ENCODE data around the gene SRSF10. TPM values are rescaled to one million over a fixed set of nuclear protein-coding genes. Genes with fewer than 3 reads are reported as not detected.
A peak's percentile ranks its signal among the peaks of the same experiment; 100 is the strongest.

The SRSF10 gene
- total and polyA plus RNA-seq, 4 donors: 55.1 to 251 (median 78.4) TPM

GRCh38 chr1:24022581-24023361, 42.6 kb upstream of the SRSF10 start:
- no peak for ATAC-seq (ENCODE audit: insufficient read depth, low FRiP score)
- H3K27ac ChIP-seq (ENCODE audit: low read depth in 1 of 2, low read length in 1 of 2): peak overlapping the region in 1 of 2 donors; percentile 74
- no peak overlapping the region for H3K4me3 ChIP-seq

GRCh38 chr1:24021403-24022266, 41.5 kb upstream of the SRSF10 start:
- H3K4me1 ChIP-seq (ENCODE audit: control insufficient read depth in 5 of 5, insufficient read depth in 5 of 5, low read length in 5 of 5): peaks cover 8 to 33% (median 17%) of the 10 kb centered on the region in 5 donors
- H3K4me3 ChIP-seq: no peak overlapping the region
- TF ChIP-seq CTCF (IDR thresholded peaks at IDR 0.05; ENCODE audit: control extremely low read depth, extremely low read depth): no peak
- H3K27ac ChIP-seq (ENCODE audit: low read depth in 1 of 2, low read length in 1 of 2): peak overlapping the region; percentile 70 to 78
- H3K36me3 ChIP-seq (ENCODE audit: control insufficient read depth in 4 of 4, insufficient read depth in 4 of 4, low read length in 4 of 4): no peaks in the 10 kb centered on the region
- no peak for DNase-seq
- H3K9me3 ChIP-seq (ENCODE audit: control insufficient read depth in 4 of 4, insufficient read depth in 3 of 4, low read length in 3 of 4): no peaks in the 10 kb centered on the region
- H3K9ac ChIP-seq (ENCODE audit: insufficient read depth in 1 of 2, low read length in 2 of 2): no peak overlapping the region
- whole genome bisulfite sequencing, 2 donors: 80 to 83% methylated on average over 7 of the region's 7 CpGs
- no peak for ATAC-seq (ENCODE audit: insufficient read depth, low FRiP score)
- H3K27me3 ChIP-seq (ENCODE audit: control insufficient read depth in 3 of 3, insufficient read depth in 3 of 3, low read length in 2 of 3): no peaks in the 10 kb centered on the region

More at GRCh38 chr1:24022581-24023361, 42.6 kb upstream of the SRSF10 start:
- WGBS, 2 donors: 90 to 91% methylated on average over 4 of the region's 4 CpGs
- TF ChIP-seq CTCF (IDR thresholded peaks at IDR 0.05; ENCODE audit: control extremely low read depth, extremely low read depth): no peak
- H3K9ac ChIP-seq (ENCODE audit: insufficient read depth in 1 of 2, low read length in 2 of 2): no peak overlapping the region
- no peaks in the 10 kb centered on the region for H3K9me3 ChIP-seq (ENCODE audit: control insufficient read depth in 4 of 4, insufficient read depth in 3 of 4, low read length in 3 of 4)
- no peaks in the 10 kb centered on the region for H3K36me3 ChIP-seq (ENCODE audit: control insufficient read depth in 4 of 4, insufficient read depth in 4 of 4, low read length in 4 of 4)
- H3K27me3 ChIP-seq (ENCODE audit: control insufficient read depth in 3 of 3, insufficient read depth in 3 of 3, low read length in 2 of 3): no peaks in the 10 kb centered on the region
- DNase-seq: peak in 1 of 3 donors; percentile 57
- peaks cover 8 to 33% (median 17%) of the 10 kb centered on the region in 5 donors for H3K4me1 ChIP-seq (ENCODE audit: control insufficient read depth in 5 of 5, insufficient read depth in 5 of 5, low read length in 5 of 5)

GRCh38 chr1:24020470-24020869, 40.3 kb upstream of the SRSF10 start:
- ATAC-seq (ENCODE audit: insufficient read depth, low FRiP score): no peak
- Histone ChIP-seq H3K9me3 (ENCODE audit: control insufficient read depth in 4 of 4, insufficient read depth in 3 of 4, low read length in 3 of 4) (no peaks in the 10 kb centered on the region), H3K27me3 (ENCODE audit: control insufficient read depth in 3 of 3, insufficient read depth in 3 of 3, low read length in 2 of 3) (no peaks in the 10 kb centered on the region), H3K27ac (ENCODE audit: low read depth in 1 of 2, low read length in 1 of 2) (peak overlapping the region; percentile 47 to 72), H3K4me3 (no peak overlapping the region), H3K36me3 (ENCODE audit: control insufficient read depth in 4 of 4, insufficient read depth in 4 of 4, low read length in 4 of 4) (no peaks in the 10 kb centered on the region), H3K4me1 (ENCODE audit: control insufficient read depth in 5 of 5, insufficient read depth in 5 of 5, low read length in 5 of 5) (peaks cover 8 to 33% (median 17%) of the 10 kb centered on the region in 5 donors), H3K9ac (ENCODE audit: insufficient read depth in 1 of 2, low read length in 2 of 2) (no peak overlapping the region)
- DNase-seq: no peak
- 89 to 100% methylated on average over 3 of the region's 3 CpGs for WGBS, 2 donors
- no peak for TF ChIP-seq CTCF (IDR thresholded peaks at IDR 0.05; ENCODE audit: control extremely low read depth, extremely low read depth)
